ENCODE measurements around the gene MLXIPL. TPM values are rescaled to one million over a fixed set of nuclear protein-coding genes. Genes with fewer than 3 reads are reported as not detected.

The MLXIPL gene
- total RNA-seq, 1 experiment from 2014 or later = 6.1 TPM

DNA sequence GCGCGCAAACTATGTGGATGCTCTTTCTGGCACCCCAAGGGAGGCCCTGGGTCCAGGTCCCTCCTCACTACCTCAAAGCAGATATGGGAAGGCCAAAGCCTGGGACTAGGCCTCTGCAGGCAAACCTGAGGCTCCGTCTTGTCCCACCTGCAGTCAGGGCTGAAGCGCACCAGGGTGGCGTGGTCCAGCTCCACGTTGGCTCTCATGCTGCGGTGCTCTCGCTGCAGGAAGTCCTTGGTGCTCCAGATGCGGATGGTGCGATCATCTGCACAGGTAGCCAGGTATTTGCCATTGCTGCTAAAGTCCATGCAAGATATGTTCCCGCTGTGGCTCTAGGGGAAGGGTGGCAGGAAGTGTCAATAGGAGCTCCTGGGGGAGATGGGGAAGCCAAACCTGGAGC is 50.5 kb downstream of the MLXIPL start:
- TF ChIP-seq, protein P1, sequence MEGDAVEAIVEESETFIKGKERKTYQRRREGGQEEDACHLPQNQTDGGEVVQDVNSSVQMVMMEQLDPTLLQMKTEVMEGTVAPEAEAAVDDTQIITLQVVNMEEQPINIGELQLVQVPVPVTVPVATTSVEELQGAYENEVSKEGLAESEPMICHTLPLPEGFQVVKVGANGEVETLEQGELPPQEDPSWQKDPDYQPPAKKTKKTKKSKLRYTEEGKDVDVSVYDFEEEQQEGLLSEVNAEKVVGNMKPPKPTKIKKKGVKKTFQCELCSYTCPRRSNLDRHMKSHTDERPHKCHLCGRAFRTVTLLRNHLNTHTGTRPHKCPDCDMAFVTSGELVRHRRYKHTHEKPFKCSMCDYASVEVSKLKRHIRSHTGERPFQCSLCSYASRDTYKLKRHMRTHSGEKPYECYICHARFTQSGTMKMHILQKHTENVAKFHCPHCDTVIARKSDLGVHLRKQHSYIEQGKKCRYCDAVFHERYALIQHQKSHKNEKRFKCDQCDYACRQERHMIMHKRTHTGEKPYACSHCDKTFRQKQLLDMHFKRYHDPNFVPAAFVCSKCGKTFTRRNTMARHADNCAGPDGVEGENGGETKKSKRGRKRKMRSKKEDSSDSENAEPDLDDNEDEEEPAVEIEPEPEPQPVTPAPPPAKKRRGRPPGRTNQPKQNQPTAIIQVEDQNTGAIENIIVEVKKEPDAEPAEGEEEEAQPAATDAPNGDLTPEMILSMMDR (conservative IDR thresholded peaks at IDR 0.05) = no peak
- no peak for DNase-seq
- Histone ChIP-seq H3K14ac (ENCODE audit: insufficient read depth, low read length) (no peak overlapping the region), H2BK15ac (ENCODE audit: low read depth, low read length) (no peak overlapping the region), H4K5ac (ENCODE audit: insufficient read length, low read depth, low read length) (no peak overlapping the region), H3K18ac (ENCODE audit: insufficient read length, low read depth, low read length) (no peak overlapping the region), H2AK5ac (ENCODE audit: insufficient read length, low read length) (no peak overlapping the region), H3T11ph (ENCODE audit: low read length) (no peak overlapping the region), H3K79me1 (ENCODE audit: insufficient read depth, low read depth, low read length, poor library complexity, severe bottlenecking) (no peaks in the 10 kb centered on the region), H2AFZ (ENCODE audit: low read length) (no peak overlapping the region), H3K56ac (ENCODE audit: insufficient read length, low read depth, low read length) (no peak overlapping the region), H3K4ac (ENCODE audit: low read depth, low read length) (no peak overlapping the region), H2BK12ac (ENCODE audit: insufficient read length, low read depth, low read length) (no peak overlapping the region), H3K79me2 (ENCODE audit: insufficient read depth, low read length) (no peaks in the 10 kb centered on the region), H3K9ac (ENCODE audit: extremely low read depth, insufficient read length, low read length) (no peak overlapping the region), H3K4me1 (ENCODE audit: insufficient read depth, low read length) (no peaks in the 10 kb centered on the region), H2BK20ac (ENCODE audit: low read depth, low read length, poor library complexity, severe bottlenecking) (no peak overlapping the region), H3K23ac (ENCODE audit: insufficient read length, low read depth, low read length) (no peak overlapping the region), H4K8ac (replicated peaks; ENCODE audit: insufficient read length, low read depth, low read length) (no peak overlapping the region), H3K23me2 (ENCODE audit: insufficient read length, low read depth, low read length, poor library complexity, severe bottlenecking) (peaks cover 4% of the 10 kb centered on the region), H3K4me2 (ENCODE audit: insufficient read depth, insufficient read length, low read length) (no peak overlapping the region), H4K91ac (ENCODE audit: insufficient read length, low read depth, low read length) (no peak overlapping the region), H3K27me3 (ENCODE audit: insufficient read depth, low read length) (no peaks in the 10 kb centered on the region), H2BK120ac (ENCODE audit: low read depth, low read length, poor library complexity, severe bottlenecking) (no peak overlapping the region), H4K20me1 (ENCODE audit: control insufficient read depth, insufficient read depth, insufficient read length) (no peaks in the 10 kb centered on the region), H2BK5ac (ENCODE audit: insufficient read length, low read length) (no peak overlapping the region), H3K9me3 (ENCODE audit: control insufficient read depth, low read depth, low read length) (no peaks in the 10 kb centered on the region), H3K27ac (ENCODE audit: insufficient read length, low read depth, low read length) (no peak overlapping the region)
- H3K9me3 Mint-ChIP-seq = no peaks in the 10 kb centered on the region
- no peak overlapping the region for H3K4me3 Mint-ChIP-seq
- no peak overlapping the region for H3K27ac Mint-ChIP-seq
- H3K27me3 Mint-ChIP-seq (ENCODE audit: low read depth) = peaks cover 8% of the 10 kb centered on the region
- H3K4me1 Mint-ChIP-seq = peaks cover 9 to 14% of the 10 kb centered on the region in 2 experiments
- peaks cover 31 to 67% (median 62%) of the 10 kb centered on the region in 3 experiments; a peak in 6 of 7 replicates for H3K36me3 Mint-ChIP-seq (ENCODE audit: insufficient read depth in 1 of 3, low read depth in 3 of 3)
- WGBS (ENCODE audit: extremely low coverage, insufficient read length, low lambda C conversion rate) = no CpG with 5 or more reads among the region's 11 CpGs

Measured in H9 (cell line).